Hippocampal formation (tissue), 2 donors: ENCODE results near the gene CD99L2.

Source experiments
- DNase-seq, 2 donors: peaks; one replicate each; lab custom pipeline; 2025; lab: John Stamatoyannopoulos, UW

The CD99L2 gene

GRCh38 chrX:150898343-150899190, at the start of gene CD99L2:
Gene CD99L2, minus strand, starts transcription at chrX:150898668. Its CDS starts 80 bp downstream, at chrX:150898588.
- DNase-seq: peak; percentile 72 to 81

- DNase-seq: no peak
These were observed 45.8 kb upstream of the CD99L2 start for GRCh38 chrX:150944233-150944632.

- DNase-seq: no peak
These were observed 44.6 kb upstream of the CD99L2 start for GRCh38 chrX:150942942-150943594.

- DNase-seq: no peak
These were observed 43.1 kb upstream of the CD99L2 start for GRCh38 chrX:150941580-150941979.

GRCh38 chrX:150940844-150941495, 42.5 kb upstream of the CD99L2 start:
- no peak for DNase-seq

- no peak for DNase-seq
These were observed 38.1 kb upstream of the CD99L2 start for GRCh38 chrX:150936556-150936955.

GRCh38 chrX:150935467-150935866, 37.0 kb upstream of the CD99L2 start:
- no peak for DNase-seq

GRCh38 chrX:150934453-150934852, 36.0 kb upstream of the CD99L2 start:
- DNase-seq: no peak

GRCh38 chrX:150933945-150934350, 35.5 kb upstream of the CD99L2 start:
- DNase-seq: no peak

- no peak for DNase-seq
These were observed 30.6 kb upstream of the CD99L2 start for GRCh38 chrX:150929058-150929457.

- no peak for DNase-seq
These were observed 28.3 kb upstream of the CD99L2 start for GRCh38 chrX:150926791-150927190.

- DNase-seq: no peak
These were observed 27.8 kb upstream of the CD99L2 start for GRCh38 chrX:150926304-150926703.

GRCh38 chrX:150919401-150919800, 20.9 kb upstream of the CD99L2 start:
- DNase-seq: no peak

GRCh38 chrX:150913511-150913910, 15.0 kb upstream of the CD99L2 start:
- DNase-seq: no peak

GRCh38 chrX:150907474-150907873, 9.0 kb upstream of the CD99L2 start:
- no peak for DNase-seq

- no peak for DNase-seq
These were observed 8.2 kb upstream of the CD99L2 start for GRCh38 chrX:150906694-150907093.

GRCh38 chrX:150905293-150905692, 6.8 kb upstream of the CD99L2 start:
- no peak for DNase-seq

GRCh38 chrX:150903110-150903508, 4.6 kb upstream of the CD99L2 start:
- no peak for DNase-seq

- DNase-seq: no peak
These were observed 4.1 kb upstream of the CD99L2 start for GRCh38 chrX:150902434-150903109.

- DNase-seq: peak; percentile 24 to 40
These were observed 806 bp upstream of the CD99L2 start for GRCh38 chrX:150899191-150899757.

GRCh38 chrX:150897421-150898320, 797 bp downstream of the CD99L2 start:
- no peak for DNase-seq
